K562 (cell line): Measurements from ENCODE around the gene CCDC136. TPM values are rescaled to one million over a fixed set of nuclear protein-coding genes. Genes with fewer than 3 reads are reported as not detected.
A peak's percentile ranks its signal among the peaks of the same experiment; 100 is the strongest.

Source experiments
- AFF1 ChIP-seq, 2 experiments: fragments of 450-650 bp; IDR thresholded peaks; 2 replicates each; pipeline ENCODE4 v1.6.1; 2018; ENCODE audit warnings: mild to moderate bottlenecking in 2 of 2, low read depth in 1 of 2; ENCODE audit not compliant: partially characterized antibody in 2 of 2
- ARID1B ChIP-seq: fragments of 450-650 bp; IDR thresholded peaks from 2 replicates; pipeline ENCODE4 v1.6.1; 2016; ENCODE audit warnings: antibody characterized with exemption, mild to moderate bottlenecking, inconsistent platforms
- C11orf30 ChIP-seq: fragments of 450-650 bp; IDR thresholded peaks from 2 replicates; pipeline ENCODE4 v1.6.1; 2016; ENCODE audit warnings: low read depth, mild to moderate bottlenecking
- CBFA2T3 ChIP-seq: fragments of 450-650 bp; IDR thresholded peaks from 2 replicates; pipeline ENCODE4 v1.6.1; 2017
- E2F8 ChIP-seq: fragments of 450-650 bp; IDR thresholded peaks from 2 replicates; pipeline ENCODE4 v1.7.1; 2018; ENCODE audit warnings: mild to moderate bottlenecking, low read depth; ENCODE audit not compliant: partially characterized antibody
- ERF ChIP-seq: fragments of 450-650 bp; formaldehyde crosslinking; IDR thresholded peaks from 2 replicates; pipeline ENCODE4 v1.4.0; 2020; ENCODE audit warnings: mild to moderate bottlenecking, mixed read lengths
- HBP1 ChIP-seq: fragments of 450-650 bp; formaldehyde crosslinking; IDR thresholded peaks from 2 replicates; pipeline ENCODE4 v1.4.0; 2022; ENCODE audit warnings: missing genetic modification characterization
- IRF1 ChIP-seq: sonication (generic); formaldehyde crosslinking; IDR thresholded peaks from 2 replicates; pipeline ENCODE4 v1.8.0; 2022; ENCODE audit warnings: missing genetic modification reagents, mild to moderate bottlenecking, borderline replicate concordance
- PHF8 ChIP-seq: fragments of 200-600 bp; sonication (generic); IDR thresholded peaks from 2 replicates; pipeline ENCODE4 v1.6.1; 2012; ENCODE audit warnings: mixed run types, mild to moderate bottlenecking, inconsistent platforms, low read length, moderate library complexity, borderline replicate concordance
- ZBTB7A ChIP-seq: IDR thresholded peaks from 2 replicates; pipeline ENCODE4 v1.6.1; 2011; ENCODE audit warnings: low read depth, mild to moderate bottlenecking, low read length, moderate library complexity, borderline replicate concordance; ENCODE audit not compliant: control insufficient read depth
- ZNF449 ChIP-seq: fragments of 250-450 bp; sonication (Bioruptor Pico); IDR thresholded peaks from 2 replicates; pipeline ENCODE4 v1.8.0; 2022; ENCODE audit warnings: moderate library complexity, mild to moderate bottlenecking, inconsistent platforms
- ZNF740 ChIP-seq, 3 experiments: fragments of 200-800 bp in 1 of 3; sonication (Bioruptor generic) in 1 of 3; sonication (generic) in 1 of 3; formaldehyde crosslinking in 1 of 3; IDR thresholded peaks; 2 replicates each; pipeline versions ENCODE4 v1.6.1 to v1.8.0; 2016 to 2022; ENCODE audit warnings: mild to moderate bottlenecking in 2 of 3, missing compliant biosample characterization in 2 of 3, missing genetic modification characterization in 2 of 3, missing genetic modification reagents in 1 of 3
- polyA plus RNA-seq, 8 experiments: library from polyadenylated mRNA; depleted of rRNA in 4 of 8; stranded (reverse) in 5 of 8; unstranded in 3 of 8; fragments of >200 nt; fragmentation: Nextera tagmentation in 2 of 8; fragmentation: Illumina TruSeq in 1 of 8; extraction: Ambion mirVana in 2 of 8; extraction: Trizol in 1 of 8; gene quantifications; 2 replicates each; pipeline versions ENCODE4 v1.2.1 to v1.2.3, GENCODE V29; 2011 to 2014; ENCODE audit warnings: inconsistent platforms in 1 of 8, missing spikeins in 1 of 8
- total RNA-seq, 7 experiments: library from RNA; depleted of rRNA in 6 of 7; stranded (reverse); fragments of >200 nt in 6 of 7; fragmentation: Illumina TruSeq in 2 of 7; extraction: Trizol in 2 of 7; gene quantifications; 2 replicates each; pipeline versions ENCODE4 v1.2.1 to v1.2.3, GENCODE V29; 2011 to 2021; ENCODE audit warnings: low replicate concordance in 1 of 7

CCDC136 gene
- total and polyA plus RNA-seq, 9 of the 15 experiments (the other 6 are each of a cell fraction or from before 2014, with no cell fraction given): 2.4 to 40.8 (median 26.5) TPM

GRCh38 chr7:128827248-128827958, 35.6 kb downstream of the CCDC136 start (continued):
- TF ChIP-seq PHF8 (peak; percentile 34; the same call in 1 of the 2 replicates), ZNF449 (CRISPR knock-in tag) (no peak), ZBTB7A (peak; percentile 93), IRF1 (no peak; the same call in 1 of the 2 replicates), C11orf30 (no peak; the same call in 1 of the 2 replicates), ZNF740 (CRISPR knock-in tag; IDR thresholded peaks at IDR 0.05) (peak; percentile 15; the same call in 1 of the 2 replicates), ZNF740 (tag; IDR thresholded peaks at IDR 0.05) (peak in 1 of 2 experiments; percentile 57; a peak in 1 of 4 replicates), ARID1B (peak; percentile 92), AFF1 (IDR thresholded peaks at IDR 0.05; ENCODE audit: low read depth in 1 of 2, partially characterized antibody in 2 of 2) (peak in 1 of 2 experiments; percentile 80), ERF (CRISPR knock-in tag) (peak; percentile 15; the same call in 1 of the 2 replicates), CBFA2T3 (peak; percentile 78), HBP1 (peak; percentile 90; the same call in 1 of the 2 replicates), E2F8 (no peak)
